ENCODE measurements around the gene OR2AT4.

GRCh38 chr11:75047191-75047590 is 49.5 kb downstream of the OR2AT4 start:
- TF ChIP-seq, protein P1, sequence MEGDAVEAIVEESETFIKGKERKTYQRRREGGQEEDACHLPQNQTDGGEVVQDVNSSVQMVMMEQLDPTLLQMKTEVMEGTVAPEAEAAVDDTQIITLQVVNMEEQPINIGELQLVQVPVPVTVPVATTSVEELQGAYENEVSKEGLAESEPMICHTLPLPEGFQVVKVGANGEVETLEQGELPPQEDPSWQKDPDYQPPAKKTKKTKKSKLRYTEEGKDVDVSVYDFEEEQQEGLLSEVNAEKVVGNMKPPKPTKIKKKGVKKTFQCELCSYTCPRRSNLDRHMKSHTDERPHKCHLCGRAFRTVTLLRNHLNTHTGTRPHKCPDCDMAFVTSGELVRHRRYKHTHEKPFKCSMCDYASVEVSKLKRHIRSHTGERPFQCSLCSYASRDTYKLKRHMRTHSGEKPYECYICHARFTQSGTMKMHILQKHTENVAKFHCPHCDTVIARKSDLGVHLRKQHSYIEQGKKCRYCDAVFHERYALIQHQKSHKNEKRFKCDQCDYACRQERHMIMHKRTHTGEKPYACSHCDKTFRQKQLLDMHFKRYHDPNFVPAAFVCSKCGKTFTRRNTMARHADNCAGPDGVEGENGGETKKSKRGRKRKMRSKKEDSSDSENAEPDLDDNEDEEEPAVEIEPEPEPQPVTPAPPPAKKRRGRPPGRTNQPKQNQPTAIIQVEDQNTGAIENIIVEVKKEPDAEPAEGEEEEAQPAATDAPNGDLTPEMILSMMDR (IDR thresholded peaks at IDR 0.05; ENCODE audit: insufficient read depth, low read length) = no peak
- no peak for TF ChIP-seq POLR2AphosphoS5 (IDR thresholded peaks at IDR 0.05; ENCODE audit: low read depth)
- TF ChIP-seq, protein P2, sequence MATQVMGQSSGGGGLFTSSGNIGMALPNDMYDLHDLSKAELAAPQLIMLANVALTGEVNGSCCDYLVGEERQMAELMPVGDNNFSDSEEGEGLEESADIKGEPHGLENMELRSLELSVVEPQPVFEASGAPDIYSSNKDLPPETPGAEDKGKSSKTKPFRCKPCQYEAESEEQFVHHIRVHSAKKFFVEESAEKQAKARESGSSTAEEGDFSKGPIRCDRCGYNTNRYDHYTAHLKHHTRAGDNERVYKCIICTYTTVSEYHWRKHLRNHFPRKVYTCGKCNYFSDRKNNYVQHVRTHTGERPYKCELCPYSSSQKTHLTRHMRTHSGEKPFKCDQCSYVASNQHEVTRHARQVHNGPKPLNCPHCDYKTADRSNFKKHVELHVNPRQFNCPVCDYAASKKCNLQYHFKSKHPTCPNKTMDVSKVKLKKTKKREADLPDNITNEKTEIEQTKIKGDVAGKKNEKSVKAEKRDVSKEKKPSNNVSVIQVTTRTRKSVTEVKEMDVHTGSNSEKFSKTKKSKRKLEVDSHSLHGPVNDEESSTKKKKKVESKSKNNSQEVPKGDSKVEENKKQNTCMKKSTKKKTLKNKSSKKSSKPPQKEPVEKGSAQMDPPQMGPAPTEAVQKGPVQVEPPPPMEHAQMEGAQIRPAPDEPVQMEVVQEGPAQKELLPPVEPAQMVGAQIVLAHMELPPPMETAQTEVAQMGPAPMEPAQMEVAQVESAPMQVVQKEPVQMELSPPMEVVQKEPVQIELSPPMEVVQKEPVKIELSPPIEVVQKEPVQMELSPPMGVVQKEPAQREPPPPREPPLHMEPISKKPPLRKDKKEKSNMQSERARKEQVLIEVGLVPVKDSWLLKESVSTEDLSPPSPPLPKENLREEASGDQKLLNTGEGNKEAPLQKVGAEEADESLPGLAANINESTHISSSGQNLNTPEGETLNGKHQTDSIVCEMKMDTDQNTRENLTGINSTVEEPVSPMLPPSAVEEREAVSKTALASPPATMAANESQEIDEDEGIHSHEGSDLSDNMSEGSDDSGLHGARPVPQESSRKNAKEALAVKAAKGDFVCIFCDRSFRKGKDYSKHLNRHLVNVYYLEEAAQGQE (IDR thresholded peaks at IDR 0.05; ENCODE audit: insufficient replicate concordance, low read depth) = no peak

All from HL-60 (cell line).